CD4-positive, alpha-beta T cell treated with Interleukin-10 for 1 hour (primary cell): ENCODE data around the gene NAGS.
"Not testable (repeated sequence)": the region's sequence is repeated elsewhere in the genome, so short reads cannot be mapped to it uniquely, and the experiment has no call there.

Experiments
- DNase-seq: peaks from one replicate; pipeline ENCODE4 v3.0.0-alpha.2; 2020

The NAGS gene

GRCh38 chr17:44007346-44008204 is 3.2 kb downstream of the NAGS start:
- no peak for DNase-seq

- no peak for DNase-seq
Measured at GRCh38 chr17:44008205-44008909, 3.9 kb downstream of the NAGS start.

- no peak for DNase-seq
Measured at GRCh38 chr17:44010966-44011647, 6.7 kb downstream of the NAGS start.

- no peak for DNase-seq
Measured at GRCh38 chr17:44011876-44012275, 7.5 kb downstream of the NAGS start.

DNA sequence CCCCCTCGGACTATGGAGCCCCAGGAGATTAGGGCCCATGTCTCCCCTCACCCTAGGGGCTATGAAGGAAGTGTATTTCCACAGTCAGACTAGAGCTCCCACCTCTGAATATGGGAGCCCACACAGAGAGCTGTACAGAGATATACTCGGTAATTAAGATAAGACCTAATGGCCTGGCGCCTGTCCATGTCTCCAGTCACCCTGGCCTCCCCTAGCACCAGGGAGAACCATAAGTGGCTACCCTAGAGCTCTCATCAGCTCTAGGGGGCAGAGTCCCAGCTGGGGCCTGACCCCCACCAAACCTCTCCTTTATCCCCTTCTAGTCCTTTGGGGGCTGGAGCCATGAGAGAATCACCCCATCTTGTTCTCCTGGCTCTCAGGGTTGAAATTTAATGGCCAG is 8.0 kb downstream of the NAGS start:
- no peak for DNase-seq

GRCh38 chr17:44012874-44013273 is 8.5 kb downstream of the NAGS start:
- DNase-seq = no peak

DNA sequence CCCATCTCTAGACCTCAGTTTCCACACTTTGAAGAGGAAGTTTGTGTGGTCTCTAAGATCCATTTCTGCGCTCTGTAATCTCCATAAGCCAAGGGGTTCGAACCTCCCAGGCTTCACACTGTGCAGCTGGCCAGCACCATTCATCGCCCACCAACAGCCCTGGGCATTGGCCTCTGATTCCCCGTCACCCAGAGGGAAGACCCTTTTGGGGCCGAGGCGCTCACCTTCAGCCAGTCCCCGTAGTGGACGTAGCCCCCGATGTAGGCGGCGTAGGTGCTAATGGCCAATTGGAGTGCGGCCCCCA is 9.7 kb downstream of the NAGS start:
- DNase-seq = no peak

GRCh38 chr17:44014437-44015172 is 10.2 kb downstream of the NAGS start, which contains the start of gene TMEM101:
TMEM101 (minus strand) TSS chr17:44014963; CDS start chr17:44014952, 11 bp downstream.
- DNase-seq = peak; percentile 93

DNA sequence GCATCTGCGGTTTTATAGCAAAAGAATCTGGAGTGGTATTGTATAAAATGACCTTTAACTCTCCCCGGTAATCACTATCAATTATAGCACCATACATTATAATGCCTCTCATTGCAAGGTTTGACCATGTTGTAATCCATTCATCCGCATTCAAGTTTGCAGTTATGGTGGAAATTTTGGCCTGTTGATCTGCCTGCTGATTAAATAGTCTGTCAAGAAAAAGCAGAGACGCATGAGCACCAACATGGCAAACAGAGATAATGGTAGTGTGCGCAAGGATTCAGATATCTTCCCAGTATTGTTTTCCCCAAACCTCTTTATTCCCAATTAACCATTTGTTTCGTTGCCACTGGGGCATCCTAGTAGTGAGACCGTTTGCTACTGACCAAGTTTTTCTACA is 16.8 kb downstream of the NAGS start:
- not testable (repeated sequence) for DNase-seq

DNA sequence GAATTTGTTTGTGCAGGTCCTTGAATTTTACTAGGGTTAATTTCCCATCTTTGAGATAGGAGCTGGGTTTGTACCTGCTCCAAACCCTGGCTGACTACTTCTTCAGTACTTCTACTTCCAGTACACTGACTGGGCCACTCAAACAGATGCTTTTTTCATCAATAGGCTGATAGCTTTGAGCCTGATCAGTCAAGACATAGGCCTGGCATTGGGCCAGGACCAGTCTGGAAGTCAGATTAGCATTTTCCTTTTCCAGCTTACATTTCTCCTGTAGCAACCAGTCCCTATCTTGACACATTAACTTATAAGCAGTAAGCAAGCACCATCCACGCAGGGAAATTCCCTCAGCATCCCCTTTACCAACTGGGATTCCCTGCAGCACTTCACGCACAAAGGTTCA is 17.8 kb downstream of the NAGS start:
- DNase-seq = no peak

GRCh38 chr17:44023545-44024270 is 19.3 kb downstream of the NAGS start:
- DNase-seq = no peak

- no peak for DNase-seq
Measured at GRCh38 chr17:44024271-44024663, 19.8 kb downstream of the NAGS start.

GRCh38 chr17:44024853-44025252 is 20.4 kb downstream of the NAGS start:
- no peak for DNase-seq

GRCh38 chr17:44029736-44030135 is 25.3 kb downstream of the NAGS start:
- no peak for DNase-seq

DNA sequence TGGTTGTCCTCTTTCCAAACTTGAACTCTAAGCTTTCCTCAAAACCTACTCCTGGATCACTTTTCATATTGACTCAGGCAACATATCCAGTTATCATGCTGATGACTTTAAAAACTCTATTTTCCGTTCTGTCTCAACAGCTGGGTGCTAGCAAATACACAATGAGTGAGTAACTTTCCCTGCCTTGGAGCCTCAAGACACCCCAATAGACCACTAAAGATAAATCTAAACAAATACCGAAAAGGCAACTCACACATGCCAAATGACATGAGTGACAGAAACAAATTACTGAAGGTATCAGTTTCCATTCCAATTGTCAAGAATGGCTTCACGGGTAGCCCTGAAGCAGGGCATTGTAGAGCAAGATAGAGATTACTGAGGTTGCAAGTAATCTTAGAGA is 26.1 kb downstream of the NAGS start:
- no peak for DNase-seq

- no peak for DNase-seq
Measured at GRCh38 chr17:44033861-44034408, 29.5 kb downstream of the NAGS start.

GRCh38 chr17:44034688-44035087 is 30.3 kb downstream of the NAGS start:
- not testable (repeated sequence) for DNase-seq

- no peak for DNase-seq
Measured at GRCh38 chr17:44037471-44037870, 33.0 kb downstream of the NAGS start.

GRCh38 chr17:44038604-44039011 is 34.2 kb downstream of the NAGS start:
- DNase-seq = no peak

DNA sequence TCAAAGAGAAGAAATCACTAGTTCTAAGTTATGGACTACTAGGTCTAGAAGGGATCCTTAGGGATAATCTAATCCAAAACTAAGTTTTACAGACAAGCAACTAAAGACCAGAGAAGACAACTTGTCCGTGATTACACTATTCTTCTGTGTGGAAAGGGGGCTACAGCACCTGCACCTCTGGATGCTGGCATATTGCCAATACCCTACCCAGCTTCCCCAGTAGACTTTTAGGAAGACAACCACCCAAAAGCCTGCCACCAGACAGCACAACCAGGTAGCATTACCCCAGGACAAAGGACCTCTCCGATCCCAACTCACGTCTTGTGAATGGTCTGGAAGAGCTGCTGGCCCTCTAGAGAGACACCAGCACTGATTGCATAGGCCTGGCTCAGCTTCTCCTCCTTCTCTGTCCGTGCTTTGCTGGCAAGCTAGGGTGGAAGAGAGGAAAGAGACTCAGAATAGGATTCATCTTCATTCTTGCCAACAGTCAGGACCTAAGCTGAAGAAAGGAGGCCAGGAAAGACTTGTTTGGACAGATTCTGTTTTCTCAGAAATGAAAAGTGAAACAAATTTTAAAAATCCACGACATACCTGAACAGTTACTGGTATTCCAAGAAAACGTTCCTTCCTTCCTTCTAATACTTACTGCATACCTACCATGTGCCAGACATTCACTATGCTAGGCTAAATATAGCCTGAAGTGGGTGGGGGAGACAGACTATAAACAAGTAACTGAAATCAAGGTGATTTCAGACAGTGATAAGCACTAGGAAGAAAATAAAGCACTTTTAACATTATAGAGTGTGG is 35.6 kb downstream of the NAGS start:
- DNase-seq = no peak

- DNase-seq = no peak
Measured at GRCh38 chr17:44043272-44043696, 38.9 kb downstream of the NAGS start.
